HEK293T (cell line): ENCODE results near the gene MAPK12.

Experiments
- ARNT ChIP-seq: fragments of 450-650 bp; IDR thresholded peaks from 2 replicates; pipeline ENCODE4 v1.6.1; 2017; ENCODE audit warnings: mild to moderate bottlenecking
- BHLHE40 ChIP-seq: fragments of 450-650 bp; IDR thresholded peaks from 2 replicates; pipeline ENCODE4 v1.6.1; 2016; ENCODE audit warnings: mild to moderate bottlenecking, moderate library complexity, borderline replicate concordance
- FOXM1 ChIP-seq: fragments of 450-650 bp; IDR thresholded peaks from 2 replicates; pipeline ENCODE4 v1.6.1; 2017; ENCODE audit warnings: mild to moderate bottlenecking, borderline replicate concordance

GRCh38 chr22:50280022-50280707, 18.7 kb upstream of the MAPK12 start:
- no peak for TF ChIP-seq BHLHE40
- TF ChIP-seq ARNT: no peak
- no peak for TF ChIP-seq FOXM1
